OCI-LY7 (cell line): Measurements from ENCODE around the gene IQCE. TPM values are rescaled to one million over a fixed set of nuclear protein-coding genes. Genes with fewer than 3 reads are reported as not detected.

Experiments used
- BruUV-seq: library from RNA; stranded (reverse); fragments of 400-500 nt; replicated peaks from 2 replicates; lab custom pipeline; 2021; lab: Mats Ljungman, UMichigan
- CTCF ChIA-PET: fragments of 300-600 bp; sonication (Branson Sonifier 250); formaldehyde crosslinking; loops from one replicate; lab custom pipeline; 2022; ENCODE audit warnings: antibody characterized with exemption; ENCODE audit not compliant: unreplicated experiment; lab: Charles Lee
- POLR2A ChIA-PET: fragments of 300-600 bp; sonication (Branson Sonifier 250); formaldehyde crosslinking; loops from one replicate; lab custom pipeline; 2022; ENCODE audit warnings: antibody characterized with exemption; lab: Charles Lee
- DNase-seq: peaks from one replicate; pipeline ENCODE4 v3.0.0-alpha.2; 2015; ENCODE audit warnings: low spot score
- H2AFZ ChIP-seq: fragments of 200-600 bp; sonication (generic), shearing (Covaris generic); 2 replicates; pipeline ENCODE4 v1.6.1; 2014; ENCODE audit warnings: mild to moderate bottlenecking, antibody characterized with exemption, low read length, moderate library complexity
- H3K27ac ChIP-seq: fragments of 200-600 bp; sonication (generic); 2 replicates; pipeline ENCODE4 v1.5.1; 2014; ENCODE audit warnings: mixed run types, low read depth, mild to moderate bottlenecking, moderate library complexity, low read length, inconsistent platforms; ENCODE audit not compliant: poor library complexity, severe bottlenecking
- H3K36me3 ChIP-seq: fragments of 200-600 bp; sonication (generic); 2 replicates; pipeline ENCODE4 v1.6.1; 2014; ENCODE audit warnings: mild to moderate bottlenecking, antibody characterized with exemption, low read length, moderate library complexity, mixed read lengths; ENCODE audit not compliant: insufficient read depth
- H3K4me1 ChIP-seq: fragments of 200-600 bp; sonication (generic); 2 replicates; pipeline ENCODE4 v1.5.1; 2014; ENCODE audit warnings: mild to moderate bottlenecking, low read length; ENCODE audit not compliant: insufficient read depth, poor library complexity, severe bottlenecking
- H3K4me2 ChIP-seq: fragments of 200-600 bp; sonication (generic); 2 replicates; pipeline ENCODE4 v1.6.1; 2014; ENCODE audit warnings: mild to moderate bottlenecking, low read length
- H3K4me3 ChIP-seq: fragments of 200-600 bp; sonication (generic); 2 replicates; pipeline ENCODE4 v1.5.1; 2014; ENCODE audit warnings: mild to moderate bottlenecking, low read depth, low read length; ENCODE audit not compliant: poor library complexity, severe bottlenecking
- H3K79me2 ChIP-seq: fragments of 200-600 bp; sonication (generic); 2 replicates; pipeline ENCODE4 v1.6.1; 2016; ENCODE audit warnings: low read depth, mild to moderate bottlenecking, low read length, moderate library complexity, mixed read lengths; ENCODE audit not compliant: insufficient read depth
- H3K9me2 ChIP-seq: fragments of 200-600 bp; sonication (generic); 2 replicates; pipeline ENCODE4 v1.6.1; 2016; ENCODE audit warnings: mild to moderate bottlenecking, low read length, mixed read lengths; ENCODE audit not compliant: insufficient read depth
- H3K9me3 ChIP-seq: fragments of 200-600 bp; sonication (generic); 2 replicates; pipeline ENCODE4 v1.6.1; 2014; ENCODE audit warnings: mild to moderate bottlenecking, mixed run types, low read length, mixed read lengths
- H4K20me1 ChIP-seq: fragments of 200-600 bp; sonication (generic); 2 replicates; pipeline ENCODE4 v1.6.1; 2014; ENCODE audit warnings: mild to moderate bottlenecking, antibody characterized with exemption, low read length, moderate library complexity, mixed read lengths; ENCODE audit not compliant: insufficient read depth
- CTCF ChIP-seq: fragments of 200-600 bp; sonication (generic); conservative IDR thresholded peaks from 2 replicates; pipeline ENCODE4 v1.5.1; 2014; ENCODE audit warnings: mild to moderate bottlenecking, antibody characterized with exemption, low read length, moderate library complexity, mixed read lengths
- EZH2phosphoT487 ChIP-seq: fragments of 200-600 bp; sonication (generic); IDR thresholded peaks from 2 replicates; pipeline ENCODE4 v1.6.1; 2018; ENCODE audit warnings: low read depth, borderline replicate concordance, mild to moderate bottlenecking, mixed run types, antibody characterized with exemption, low read length, moderate library complexity, mixed read lengths
- intact Hi-C: fragments of 100-400 bp; cut with micrococcal nuclease; formaldehyde crosslinking; loops from one replicate; pipeline ENCODE4 v1.10.0; 2022; ENCODE audit not compliant: unreplicated experiment
- total RNA-seq, 2 experiments: library from RNA; depleted of rRNA in 1 of 2; stranded (reverse); fragments of >200 nt in 1 of 2; shearing (Covaris generic) in 1 of 2; gene quantifications; 2 replicates each; pipeline ENCODE4 v1.2.3, GENCODE V29; 2014 to 2022

Gene IQCE
- total RNA-seq, 2 experiments from 2014 or later, result 6.2 to 6.6 TPM

- ChIA-PET POLR2A (interaction anchor here (0.6 kb wide), 1 partner anchor 51 kb away, joined by 4 read pairs; no protein-coding TSS in a partner anchor), CTCF (no interaction called here)
- Histone ChIP-seq H3K27ac (no peak overlapping the region), H3K36me3 (no peaks in the 10 kb centered on the region), H2AFZ (no peak overlapping the region), H4K20me1 (no peaks in the 10 kb centered on the region), H3K9me2 (no peaks in the 10 kb centered on the region), H3K4me3 (no peak overlapping the region), H3K4me2 (no peak overlapping the region), H3K9me3 (no peaks in the 10 kb centered on the region), H3K79me2 (no peaks in the 10 kb centered on the region), H3K4me1 (peaks cover 34% of the 10 kb centered on the region)
- TF ChIP-seq CTCF (no peak), EZH2phosphoT487 (no peak)
- no peak for DNase-seq
- intact Hi-C loops, result no loop called here
- BruUV-seq, result no TSS peak
Measured at GRCh38 chr7:2517678-2518507, 40.9 kb upstream of the IQCE start.

GRCh38 chr7:2518737-2519118 is 40.1 kb upstream of the IQCE start:
- no peaks in the 10 kb centered on the region for H3K9me3 ChIP-seq
- no peaks in the 10 kb centered on the region for H3K79me2 ChIP-seq
- TF ChIP-seq CTCF, result no peak
- no peak for TF ChIP-seq EZH2phosphoT487
- H3K36me3 ChIP-seq, result no peaks in the 10 kb centered on the region
- H3K9me2 ChIP-seq, result no peaks in the 10 kb centered on the region
- 0 out of 2 replicates have a peak overlapping the region, but pooled peaks have one; percentile 30 for H2AFZ ChIP-seq
- no peaks in the 10 kb centered on the region for H4K20me1 ChIP-seq
- intact Hi-C loops, result no loop called here
- H3K4me1 ChIP-seq, result peaks cover 32% of the 10 kb centered on the region
- ChIA-PET POLR2A (no interaction called here), CTCF (no interaction called here)
- H3K27ac ChIP-seq, result no peak overlapping the region
- H3K4me3 ChIP-seq, result peak overlapping the region; percentile 64
- DNase-seq, result no peak
- H3K4me2 ChIP-seq, result peak overlapping the region; percentile 71
- no TSS peak for BruUV-seq
